ENCODE measurements around the gene KIF6. TPM values are rescaled to one million over a fixed set of nuclear protein-coding genes. Genes with fewer than 3 reads are reported as not detected.

KIF6 gene
- total RNA-seq, 2 experiments from 2014 or later, result not detected

- no peaks in the 10 kb centered on the region for H3K4me1 Mint-ChIP-seq (ENCODE audit: low read depth)
- no peaks in the 10 kb centered on the region for H3K36me3 Mint-ChIP-seq (ENCODE audit: low read depth)
- no peaks in the 10 kb centered on the region for H3K9me3 Mint-ChIP-seq (ENCODE audit: insufficient read depth)
- no peak overlapping the region for H3K4me3 Mint-ChIP-seq
- ChIA-PET CTCF (no interaction called here), POLR2A (no interaction called here)
- DNase-seq, result no peak
- H3K27ac Mint-ChIP-seq, result no peak overlapping the region
- peaks cover 10% of the 10 kb centered on the region for H3K27me3 Mint-ChIP-seq (ENCODE audit: low read depth)
- ATAC-seq, result no peak
Measured at GRCh38 chr6:39464067-39464466, 261.1 kb downstream of the KIF6 start.

DNA sequence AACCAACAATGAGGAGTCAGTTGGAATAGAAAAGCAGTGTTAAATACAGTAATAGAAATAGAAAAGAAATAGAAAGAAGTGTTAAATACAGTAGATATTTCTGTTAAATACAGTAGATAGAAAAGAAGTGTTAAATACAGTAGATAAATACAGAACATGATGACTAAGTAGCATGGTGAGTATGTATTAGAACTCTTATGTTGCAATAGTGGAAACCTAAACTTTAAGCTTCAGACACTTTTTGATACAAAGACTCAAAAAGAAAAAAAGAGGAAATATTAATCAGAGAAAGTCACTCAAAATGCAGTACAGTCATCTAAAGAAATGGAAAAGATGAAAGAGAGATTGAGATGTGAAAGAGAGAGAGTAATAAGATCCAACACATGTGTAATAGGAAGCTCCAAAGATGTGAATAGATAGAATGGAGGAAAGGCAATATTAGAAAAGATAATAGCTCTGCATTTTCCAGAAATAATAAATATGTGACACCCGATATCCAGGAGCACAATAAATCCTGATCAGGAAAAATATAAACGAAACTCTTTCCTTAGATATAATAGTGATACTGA lies 271.2 kb downstream of the KIF6 start:
- ChIA-PET POLR2A (no interaction called here), CTCF (no interaction called here)
- Mint-ChIP-seq H3K9me3 (ENCODE audit: insufficient read depth) (peaks cover 7% of the 10 kb centered on the region), H3K4me1 (ENCODE audit: low read depth) (no peaks in the 10 kb centered on the region), H3K27me3 (ENCODE audit: low read depth) (peaks cover 1% of the 10 kb centered on the region), H3K36me3 (ENCODE audit: low read depth) (peaks cover 1% of the 10 kb centered on the region), H3K4me3 (no peak overlapping the region), H3K27ac (no peak overlapping the region)
- DNase-seq (no peak), ATAC-seq (no peak)

DNA sequence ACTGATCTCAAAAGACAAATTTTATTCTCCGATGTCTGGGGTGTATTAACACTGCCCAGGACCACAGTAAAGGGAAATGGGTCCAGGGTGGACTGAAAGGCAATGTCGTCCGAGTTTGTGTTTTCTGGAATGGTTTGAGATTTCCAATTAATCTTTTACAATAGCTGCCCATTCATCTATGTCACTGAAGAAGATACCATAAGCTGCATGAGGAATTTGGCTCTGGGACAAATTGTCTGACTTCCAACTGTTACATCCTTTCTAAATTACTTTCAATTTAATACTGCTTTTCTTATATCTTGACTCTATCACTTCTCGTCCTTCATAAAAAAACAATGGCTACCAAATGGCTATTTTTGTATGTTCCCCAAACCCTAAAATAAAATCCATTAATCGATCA lies 272.0 kb downstream of the KIF6 start:
- ATAC-seq (no peak), DNase-seq (no peak)
- peaks cover 7% of the 10 kb centered on the region for H3K9me3 Mint-ChIP-seq (ENCODE audit: insufficient read depth)
- H3K4me1 Mint-ChIP-seq (ENCODE audit: low read depth), result no peaks in the 10 kb centered on the region
- POLR2A ChIA-PET, result no interaction called here
- peaks cover 1% of the 10 kb centered on the region for H3K36me3 Mint-ChIP-seq (ENCODE audit: low read depth)
- H3K4me3 Mint-ChIP-seq, result no peak overlapping the region
- CTCF ChIA-PET, result no interaction called here
- peaks cover 4% of the 10 kb centered on the region for H3K27me3 Mint-ChIP-seq (ENCODE audit: low read depth)
- no peak overlapping the region for H3K27ac Mint-ChIP-seq

DNA sequence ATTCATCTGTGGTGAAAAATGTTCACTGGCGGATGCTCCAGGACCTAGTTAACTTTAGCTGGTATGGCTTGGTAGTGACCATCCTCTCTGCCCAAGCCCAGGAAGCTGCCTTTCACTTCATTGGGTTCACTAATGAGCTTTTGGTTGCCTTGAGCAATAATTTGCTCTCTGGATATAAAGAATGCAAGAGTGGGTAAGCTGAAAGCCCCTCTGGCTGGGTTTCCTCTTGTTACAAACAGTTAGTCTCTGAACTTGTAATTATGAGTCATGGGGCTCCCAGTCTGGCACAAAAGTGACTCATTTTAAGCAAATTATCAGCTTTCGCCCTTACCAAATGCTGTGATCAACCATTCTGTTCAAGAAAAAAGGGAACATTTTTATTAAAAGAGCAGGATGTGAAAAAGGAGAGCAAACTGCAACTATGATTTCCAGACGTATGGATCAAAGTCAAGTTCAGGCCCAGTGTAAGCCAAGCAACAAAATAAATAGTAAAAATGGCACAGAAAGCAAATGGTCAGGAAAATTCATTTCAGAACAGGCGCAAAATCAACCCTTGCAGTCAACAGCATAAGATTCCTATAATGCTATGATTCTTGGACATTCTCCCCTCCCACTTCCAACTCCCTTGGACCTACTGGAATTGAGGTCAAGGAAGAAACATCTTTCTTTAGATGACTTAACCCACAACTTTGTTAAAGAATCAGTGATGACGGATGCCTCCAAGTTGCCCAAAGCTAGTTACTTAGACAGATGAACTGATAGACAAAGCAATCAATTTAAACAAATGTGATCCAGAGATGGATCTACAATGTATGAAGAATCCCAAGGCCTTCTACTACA lies 272.7 kb downstream of the KIF6 start:
- POLR2A ChIA-PET, result no interaction called here
- no peak for DNase-seq
- Mint-ChIP-seq H3K4me3 (no peak overlapping the region), H3K27me3 (ENCODE audit: low read depth) (peaks cover 4% of the 10 kb centered on the region), H3K9me3 (ENCODE audit: insufficient read depth) (peaks cover 7% of the 10 kb centered on the region), H3K4me1 (ENCODE audit: low read depth) (no peaks in the 10 kb centered on the region), H3K36me3 (ENCODE audit: low read depth) (peaks cover 1% of the 10 kb centered on the region), H3K27ac (no peak overlapping the region)
- CTCF ChIA-PET, result interaction anchor here (1.3 kb wide), 2 partner anchors 10 to 14 kb away, joined by 3 to 4 read pairs; no protein-coding TSS in a partner anchor
- ATAC-seq, result no peak

- H3K27ac Mint-ChIP-seq, result no peak overlapping the region
- H3K9me3 Mint-ChIP-seq (ENCODE audit: insufficient read depth), result peaks cover 7% of the 10 kb centered on the region
- no peaks in the 10 kb centered on the region for H3K4me1 Mint-ChIP-seq (ENCODE audit: low read depth)
- ChIA-PET POLR2A (no interaction called here), CTCF (interaction anchor here (1.3 kb wide), 2 partner anchors 9 to 15 kb away, joined by 3 to 4 read pairs; no protein-coding TSS in a partner anchor)
- peaks cover 1% of the 10 kb centered on the region for H3K36me3 Mint-ChIP-seq (ENCODE audit: low read depth)
- H3K27me3 Mint-ChIP-seq (ENCODE audit: low read depth), result peaks cover 4% of the 10 kb centered on the region
- H3K4me3 Mint-ChIP-seq, result no peak overlapping the region
- ATAC-seq (no peak), DNase-seq (no peak)
Measured at GRCh38 chr6:39451831-39452230, 273.4 kb downstream of the KIF6 start.

DNA sequence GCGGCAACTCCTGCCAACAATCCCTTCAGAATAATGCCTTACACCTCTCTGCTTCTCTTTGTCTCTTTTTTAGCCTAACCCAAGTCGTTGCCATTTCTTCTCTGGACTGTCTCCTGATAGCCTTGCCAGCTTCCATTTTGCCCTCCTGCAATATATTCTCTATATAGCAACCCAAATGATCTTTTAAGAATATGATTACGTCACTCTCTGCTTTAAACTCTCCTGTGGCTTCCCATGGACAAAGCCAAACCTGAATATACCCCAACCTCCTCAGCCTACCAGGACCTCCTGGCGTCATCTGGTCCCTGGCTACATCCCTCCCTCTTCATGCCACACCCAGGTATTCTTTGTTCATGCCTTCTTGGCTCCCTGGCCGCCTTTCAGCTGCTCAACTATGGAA lies 276.2 kb downstream of the KIF6 start:
- Mint-ChIP-seq H3K27me3 (ENCODE audit: low read depth) (peaks cover 4% of the 10 kb centered on the region), H3K27ac (no peak overlapping the region), H3K36me3 (ENCODE audit: low read depth) (peaks cover under 1% of the 10 kb centered on the region), H3K9me3 (ENCODE audit: insufficient read depth) (peaks cover 2% of the 10 kb centered on the region), H3K4me3 (no peak overlapping the region), H3K4me1 (ENCODE audit: low read depth) (no peaks in the 10 kb centered on the region)
- ChIA-PET POLR2A (no interaction called here), CTCF (no interaction called here)
- no peak for ATAC-seq
- DNase-seq, result no peak

GRCh38 chr6:39446909-39447308 lies 278.3 kb downstream of the KIF6 start:
- no peak for ATAC-seq
- Mint-ChIP-seq H3K27me3 (ENCODE audit: low read depth) (peaks cover 2% of the 10 kb centered on the region), H3K9me3 (ENCODE audit: insufficient read depth) (no peaks in the 10 kb centered on the region), H3K27ac (no peak overlapping the region), H3K4me1 (ENCODE audit: low read depth) (no peaks in the 10 kb centered on the region), H3K4me3 (no peak overlapping the region), H3K36me3 (ENCODE audit: low read depth) (no peaks in the 10 kb centered on the region)
- POLR2A ChIA-PET, result no interaction called here
- no peak for DNase-seq
- CTCF ChIA-PET, result no interaction called here

- H3K9me3 Mint-ChIP-seq (ENCODE audit: insufficient read depth), result no peaks in the 10 kb centered on the region
- ATAC-seq (no peak), DNase-seq (no peak)
- no peaks in the 10 kb centered on the region for H3K4me1 Mint-ChIP-seq (ENCODE audit: low read depth)
- H3K4me3 Mint-ChIP-seq, result no peak overlapping the region
- H3K36me3 Mint-ChIP-seq (ENCODE audit: low read depth), result no peaks in the 10 kb centered on the region
- POLR2A ChIA-PET, result no interaction called here
- H3K27me3 Mint-ChIP-seq (ENCODE audit: low read depth), result peaks cover 2% of the 10 kb centered on the region
- no peak overlapping the region for H3K27ac Mint-ChIP-seq
- CTCF ChIA-PET, result no interaction called here
Measured at GRCh38 chr6:39445667-39446066, 279.5 kb downstream of the KIF6 start.

GRCh38 chr6:39444479-39445019 lies 280.7 kb downstream of the KIF6 start:
- POLR2A ChIA-PET, result interaction anchor here (0.6 kb wide), 1 partner anchor 15 kb away, joined by 3 read pairs; no protein-coding TSS in a partner anchor
- H3K4me3 Mint-ChIP-seq, result no peak overlapping the region
- ATAC-seq (no peak), DNase-seq (no peak)
- no peaks in the 10 kb centered on the region for H3K36me3 Mint-ChIP-seq (ENCODE audit: low read depth)
- H3K27ac Mint-ChIP-seq, result no peak overlapping the region
- peaks cover 2% of the 10 kb centered on the region for H3K27me3 Mint-ChIP-seq (ENCODE audit: low read depth)
- no peaks in the 10 kb centered on the region for H3K4me1 Mint-ChIP-seq (ENCODE audit: low read depth)
- CTCF ChIA-PET, result no interaction called here
- H3K9me3 Mint-ChIP-seq (ENCODE audit: insufficient read depth), result no peaks in the 10 kb centered on the region

DNA sequence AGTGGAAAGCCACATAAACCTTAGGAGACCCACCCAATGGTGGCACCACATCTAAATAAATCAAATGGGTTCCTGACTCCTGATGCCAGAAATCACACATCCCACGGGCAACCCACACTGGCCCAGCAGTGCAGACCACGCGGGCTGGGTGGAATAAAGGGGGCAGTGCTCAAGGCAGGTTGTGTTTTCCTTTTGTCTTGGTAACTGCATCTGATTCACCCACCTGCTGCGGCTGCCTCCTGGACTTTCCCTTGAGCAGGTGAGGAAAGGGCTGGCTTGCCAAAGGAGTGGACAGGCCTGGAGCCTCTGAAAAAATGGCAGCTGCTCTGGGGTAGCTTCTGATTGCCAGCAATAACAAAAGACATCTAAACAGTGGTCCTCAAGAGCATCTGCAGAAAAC lies 283.2 kb downstream of the KIF6 start:
- no peak overlapping the region for H3K4me3 Mint-ChIP-seq
- no peaks in the 10 kb centered on the region for H3K27me3 Mint-ChIP-seq (ENCODE audit: low read depth)
- H3K36me3 Mint-ChIP-seq (ENCODE audit: low read depth), result no peaks in the 10 kb centered on the region
- CTCF ChIA-PET, result interaction anchor here (1.6 kb wide), 1 partner anchor 10 kb away, joined by 4 read pairs; no protein-coding TSS in a partner anchor
- POLR2A ChIA-PET, result no interaction called here
- no peak for DNase-seq
- ATAC-seq, result no peak
- H3K9me3 Mint-ChIP-seq (ENCODE audit: insufficient read depth), result no peaks in the 10 kb centered on the region
- no peak overlapping the region for H3K27ac Mint-ChIP-seq
- H3K4me1 Mint-ChIP-seq (ENCODE audit: low read depth), result no peaks in the 10 kb centered on the region

GRCh38 chr6:39441301-39441700 lies 283.9 kb downstream of the KIF6 start:
- H3K4me3 Mint-ChIP-seq, result no peak overlapping the region
- H3K27me3 Mint-ChIP-seq (ENCODE audit: low read depth), result peaks cover 2% of the 10 kb centered on the region
- H3K9me3 Mint-ChIP-seq (ENCODE audit: insufficient read depth), result no peaks in the 10 kb centered on the region
- DNase-seq (no peak), ATAC-seq (no peak)
- CTCF ChIA-PET, result no interaction called here
- no peak overlapping the region for H3K27ac Mint-ChIP-seq
- H3K36me3 Mint-ChIP-seq (ENCODE audit: low read depth), result no peaks in the 10 kb centered on the region
- POLR2A ChIA-PET, result interaction anchor here (0.6 kb wide), 2 partner anchors 1191 to 1838 kb away, joined by 3 read pairs; no protein-coding TSS in a partner anchor
- no peaks in the 10 kb centered on the region for H3K4me1 Mint-ChIP-seq (ENCODE audit: low read depth)

DNA sequence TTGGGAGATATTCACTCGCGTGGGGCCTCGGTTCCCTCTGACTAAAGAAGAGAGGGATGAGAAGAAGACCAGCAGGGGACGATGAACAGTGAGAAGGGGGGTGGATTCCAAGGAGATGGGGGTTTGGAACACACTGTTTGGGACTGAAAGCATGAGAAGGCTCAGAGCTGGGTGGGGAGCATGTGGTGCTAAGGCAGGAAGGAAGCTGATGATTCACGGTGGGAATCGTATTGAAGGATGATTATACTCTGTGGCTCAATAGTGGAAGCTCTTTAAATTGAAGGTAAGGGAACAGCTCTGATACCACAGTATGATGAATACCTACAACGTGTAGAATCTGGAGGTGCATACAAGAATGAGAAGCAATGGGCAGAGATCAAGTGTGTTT lies 285.2 kb downstream of the KIF6 start:
- Mint-ChIP-seq H3K27ac (no peak overlapping the region), H3K9me3 (ENCODE audit: insufficient read depth) (no peaks in the 10 kb centered on the region), H3K36me3 (ENCODE audit: low read depth) (no peaks in the 10 kb centered on the region), H3K27me3 (ENCODE audit: low read depth) (peaks cover 2% of the 10 kb centered on the region), H3K4me1 (ENCODE audit: low read depth) (no peaks in the 10 kb centered on the region), H3K4me3 (no peak overlapping the region)
- ChIA-PET POLR2A (no interaction called here), CTCF (no interaction called here)
- ATAC-seq, result no peak
- no peak for DNase-seq

All from activated CD8-positive, alpha-beta T cell treated with anti-CD3 and anti-CD28 coated beads, Interleukin-2, amount 10 ng/mL, durations not matched to agents 7 days and 5 days (primary cell).